SK-N-SH (cell line): ENCODE results near the gene BARHL2. TPM values are rescaled to one million over a fixed set of nuclear protein-coding genes. Genes with fewer than 3 reads are reported as not detected.

Source experiments
- CTCF ChIA-PET: fragments of 300-600, 350-600 bp; formaldehyde crosslinking; extraction: SDS; loops from one replicate; lab custom pipeline; 2021; lab: Yijun Ruan, JAX
- POLR2A ChIA-PET: fragments of 350-600 bp; sonication (Branson Sonifier 250); formaldehyde crosslinking; extraction: SDS; loops from one replicate; lab custom pipeline; 2020; ENCODE audit warnings: antibody characterized with exemption, inconsistent platforms; lab: Yijun Ruan, JAX
- DNase-seq: peaks from one replicate; pipeline ENCODE4 v3.0.0; 2012
- H2AFZ ChIP-seq: fragments of 200-600 bp; sonication (generic); 2 replicates; pipeline ENCODE4 v1.8.1; 2016; ENCODE audit warnings: antibody characterized with exemption, mild to moderate bottlenecking, low read depth
- H3F3A ChIP-seq: fragments of 200-600 bp; sonication (generic); replicated peaks from 2 replicates; pipeline ENCODE3; 2016; ENCODE audit warnings: antibody characterized with exemption, mild to moderate bottlenecking; ENCODE audit not compliant: insufficient read depth
- H3K27ac ChIP-seq, 2 experiments: fragments of 200-500 bp in 1 of 2; fragments of 200-600 bp in 1 of 2; sonication (Bioruptor generic) in 1 of 2; sonication (generic), shearing (Covaris generic) in 1 of 2; 2 replicates each; pipeline versions ENCODE4 v1.5.1 to v1.6.1; 2014 to 2016; ENCODE audit warnings: low read depth in 2 of 2, inconsistent platforms in 1 of 2, low read length in 1 of 2, mild to moderate bottlenecking in 1 of 2, mixed read lengths in 1 of 2
- H3K27me3 ChIP-seq: fragments of 200-600 bp; sonication (generic), shearing (Covaris generic); 2 replicates; pipeline ENCODE4 v1.6.1; 2016; ENCODE audit warnings: mixed run types; ENCODE audit not compliant: insufficient read depth
- H3K36me3 ChIP-seq, 2 experiments: fragments of 200-500 bp in 1 of 2; fragments of 200-600 bp in 1 of 2; sonication (Bioruptor generic) in 1 of 2; sonication (generic) in 1 of 2; replicated peaks in 1 of 2; 2 replicates each; pipeline versions ENCODE3 to v1.5.1; 2014 to 2016; ENCODE audit warnings: low read length in 1 of 2, mild to moderate bottlenecking in 1 of 2; ENCODE audit not compliant: insufficient read depth in 2 of 2, control insufficient read depth in 1 of 2
- H3K4me1 ChIP-seq, 2 experiments: fragments of 200-500 bp in 1 of 2; fragments of 200-600 bp in 1 of 2; sonication (Bioruptor generic) in 1 of 2; sonication (generic), shearing (Covaris generic) in 1 of 2; 2 replicates each; pipeline versions ENCODE4 v1.5.1 to v1.6.1; 2014 to 2016; ENCODE audit warnings: low read depth in 1 of 2, low read length in 1 of 2, mixed run types in 1 of 2; ENCODE audit not compliant: insufficient read depth in 2 of 2, control insufficient read depth in 1 of 2
- H3K4me2 ChIP-seq: fragments of 200-600 bp; sonication (generic), shearing (Covaris generic); 2 replicates; pipeline ENCODE4 v1.6.1; 2017; ENCODE audit warnings: mixed run types
- H3K4me3 ChIP-seq, 2 experiments: fragments of 200-500 bp in 1 of 2; fragments of 200-600 bp in 1 of 2; sonication (Bioruptor generic) in 1 of 2; sonication (generic), shearing (Covaris generic) in 1 of 2; 2 replicates each; pipeline versions ENCODE4 v1.5.1 to v1.8.1; 2014 to 2016; ENCODE audit warnings: low read depth in 2 of 2, inconsistent platforms in 1 of 2, low read length in 1 of 2, mild to moderate bottlenecking in 1 of 2, mixed read lengths in 1 of 2, moderate library complexity in 1 of 2
- H3K79me2 ChIP-seq: fragments of 200-600 bp; sonication (generic); 2 replicates; pipeline ENCODE4 v1.8.1; 2017; ENCODE audit warnings: mild to moderate bottlenecking; ENCODE audit not compliant: insufficient read depth
- H3K9ac ChIP-seq: fragments of 200-600 bp; sonication (generic); 2 replicates; pipeline ENCODE4 v1.6.1; 2017; ENCODE audit warnings: mixed run types
- H3K9me2 ChIP-seq: fragments of 200-600 bp; sonication (generic); 2 replicates; pipeline ENCODE4 v1.6.1; 2017; ENCODE audit warnings: mixed run types
- H3K9me3 ChIP-seq: fragments of 200-600 bp; sonication (generic); 2 replicates; pipeline ENCODE4 v1.6.1; 2017; ENCODE audit warnings: mixed run types, mild to moderate bottlenecking, moderate library complexity
- H4K20me1 ChIP-seq: fragments of 200-600 bp; sonication (generic); 2 replicates; pipeline ENCODE4 v1.6.1; 2017; ENCODE audit warnings: mild to moderate bottlenecking, mixed run types; ENCODE audit not compliant: insufficient read depth
- CHD2 ChIP-seq: fragments of 150-350 bp; IDR thresholded peaks from 2 replicates; pipeline ENCODE4 v1.6.1; 2018; ENCODE audit warnings: low read length; ENCODE audit not compliant: partially characterized antibody
- EP300 ChIP-seq, 2 experiments: IDR thresholded peaks; 2 replicates each; pipeline versions ENCODE4 v1.4.0 to v1.6.1; 2012; ENCODE audit warnings: borderline replicate concordance in 1 of 2, low read depth in 1 of 2, low read length in 1 of 2
- FOXJ3 ChIP-seq: sonication (generic); formaldehyde crosslinking; IDR thresholded peaks from 2 replicates; pipeline ENCODE4 v1.5.1; 2020; ENCODE audit warnings: mild to moderate bottlenecking, missing genetic modification reagents
- GABPA ChIP-seq: IDR thresholded peaks from 2 replicates; pipeline ENCODE4 v1.4.0; 2012; ENCODE audit warnings: low read depth, mild to moderate bottlenecking
- GATA2 ChIP-seq: sonication (generic); formaldehyde crosslinking; IDR thresholded peaks from 2 replicates; pipeline ENCODE4 v1.5.0; 2020; ENCODE audit warnings: mild to moderate bottlenecking, missing genetic modification reagents
- JUND ChIP-seq: IDR thresholded peaks from 2 replicates; pipeline ENCODE4 v1.4.0; 2012
- MEF2A ChIP-seq: IDR thresholded peaks from 2 replicates; pipeline ENCODE4 v1.4.0; 2012; ENCODE audit warnings: low read depth, borderline replicate concordance
- NRF1 ChIP-seq: IDR thresholded peaks from 2 replicates; pipeline ENCODE4 v1.6.1; 2012; ENCODE audit warnings: low read depth, mild to moderate bottlenecking, low read length
- PBX3 ChIP-seq: IDR thresholded peaks from 2 replicates; pipeline ENCODE4; 2012
- POLR2AphosphoS5 ChIP-seq: IDR thresholded peaks from 2 replicates; pipeline ENCODE4 v1.6.1; 2012; ENCODE audit warnings: low read depth, low read length
- RAD21 ChIP-seq: IDR thresholded peaks from 2 replicates; pipeline ENCODE4 v1.6.1; 2012; ENCODE audit warnings: mild to moderate bottlenecking, low read length
- REST ChIP-seq: IDR thresholded peaks from 2 replicates; pipeline ENCODE4 v1.6.1; 2012; ENCODE audit warnings: mild to moderate bottlenecking, low read depth, low read length, moderate library complexity
- SIN3A ChIP-seq: IDR thresholded peaks from 2 replicates; pipeline ENCODE4 v1.6.1; 2012; ENCODE audit warnings: low read depth, mild to moderate bottlenecking, low read length, moderate library complexity, borderline replicate concordance
- TCF12 ChIP-seq: IDR thresholded peaks from 2 replicates; pipeline ENCODE4 v1.4.0; 2012
- TEAD4 ChIP-seq: IDR thresholded peaks from 2 replicates; pipeline ENCODE4 v1.4.0; 2012; ENCODE audit warnings: mild to moderate bottlenecking, borderline replicate concordance; ENCODE audit not compliant: insufficient read depth
- USF1 ChIP-seq: IDR thresholded peaks from 2 replicates; pipeline ENCODE4 v1.4.0; 2012; ENCODE audit warnings: low read depth, borderline replicate concordance
- USF2 ChIP-seq: fragments of 150-350 bp; IDR thresholded peaks from 2 replicates; pipeline ENCODE4 v1.6.1; 2017; ENCODE audit warnings: antibody characterized with exemption, low read length, low read depth, borderline replicate concordance
- ZBTB33 ChIP-seq: IDR thresholded peaks from 2 replicates; pipeline ENCODE4 v1.4.0; 2012; ENCODE audit warnings: low read depth, borderline replicate concordance
- WGBS: methylation state at CpG from one replicate; pipeline ENCODE4 v1.1.6; 2017; ENCODE audit warnings: low lambda C conversion rate; 5-methylcytosine and 5-hydroxymethylcytosine counted together
- polyA plus RNA-seq, 3 experiments: library from polyadenylated mRNA; depleted of rRNA; stranded (reverse); fragments of >200 nt; gene quantifications; 2 replicates each; pipeline ENCODE4 v1.2.3, GENCODE V29; 2012

BARHL2 gene
- polyA plus RNA-seq, 1 of the 3 experiments (the other 2 are of a cell fraction), result not detected

- H3K9me3 ChIP-seq, result no peaks in the 10 kb centered on the region
- no peaks in the 10 kb centered on the region for H3K36me3 ChIP-seq
- no peaks in the 10 kb centered on the region; a peak in 1 of 4 replicates for H3K4me1 ChIP-seq
- H3K27me3 ChIP-seq, result peaks cover 96% of the 10 kb centered on the region
- no peaks in the 10 kb centered on the region for H3F3A ChIP-seq
- POLR2A ChIA-PET, result no interaction called here
- no peak for TF ChIP-seq PBX3
- TF ChIP-seq GATA2 (CRISPR knock-in tag), result no peak
- no peak for TF ChIP-seq CHD2
- no peak for TF ChIP-seq USF1
- no peak for TF ChIP-seq POLR2AphosphoS5
- TF ChIP-seq REST, result no peak
- no peak for TF ChIP-seq USF2
- no peak for TF ChIP-seq TCF12
- no peak for TF ChIP-seq SIN3A
- TF ChIP-seq TEAD4, result no peak
- TF ChIP-seq FOXJ3 (CRISPR knock-in tag), result no peak
- TF ChIP-seq EP300 (IDR thresholded peaks at IDR 0.05; ENCODE audit: borderline replicate concordance in 1 of 2, low read depth in 1 of 2, low read length in 1 of 2), result no peak
- no peak for TF ChIP-seq GABPA
- no peak for TF ChIP-seq RAD21
- TF ChIP-seq ZBTB33, result no peak
- no peak for TF ChIP-seq MEF2A
- TF ChIP-seq JUND, result no peak
- no peak for TF ChIP-seq NRF1
- WGBS, result 20% methylated on average over 4 of the region's 21 CpGs
- CTCF ChIA-PET, result interaction anchor here (1.8 kb wide), 1 partner anchor 9 kb away, joined by 6 read pairs; no protein-coding TSS in a partner anchor
- H3K27ac ChIP-seq, result no peak overlapping the region
- H3K4me3 ChIP-seq, result no peak overlapping the region
- DNase-seq, result no peak
- no peak overlapping the region for H3K9ac ChIP-seq
- H4K20me1 ChIP-seq, result no peaks in the 10 kb centered on the region
- H3K4me2 ChIP-seq, result no peak overlapping the region
- H2AFZ ChIP-seq, result no peak overlapping the region
- H3K79me2 ChIP-seq, result no peaks in the 10 kb centered on the region
- H3K9me2 ChIP-seq, result no peaks in the 10 kb centered on the region
Measured at GRCh38 chr1:90712153-90712856, 4.8 kb downstream of the BARHL2 start.
